Activated CD4-positive, alpha-beta T cell treated with anti-CD3 and anti-CD28 coated beads, Interleukin-2, amount 50 U/mL, for 16 hours (primary cell): ENCODE data around the gene CMC2.

Experiments used
- DNase-seq: peaks from one replicate; pipeline ENCODE4 v3.0.0-alpha.2; 2020

CMC2 gene

DNA sequence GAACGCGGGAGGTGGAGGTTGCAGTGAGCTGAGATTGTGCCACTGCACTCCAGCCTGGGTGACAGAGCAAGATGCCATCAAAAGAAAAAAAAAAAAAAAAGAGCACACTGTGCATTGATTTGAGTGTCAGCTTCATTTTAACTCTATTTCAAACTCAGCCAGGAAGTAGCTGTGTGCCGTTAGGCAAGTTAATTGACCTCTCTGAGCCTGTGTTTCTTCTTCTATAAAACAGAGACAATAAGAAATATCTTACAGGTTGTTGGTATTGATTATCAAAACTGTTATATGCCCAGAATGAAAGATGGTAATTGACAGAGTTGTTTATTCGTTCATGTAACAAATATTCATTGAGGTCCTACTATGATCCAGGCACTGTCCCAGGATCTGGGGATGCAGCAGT is 83.3 kb downstream of the CMC2 start:
- DNase-seq = no peak
